KBM-7 (cell line): ENCODE measurements around the gene COA4.

Experiments
- DNase-seq: peaks from one replicate; pipeline ENCODE4 v3.0.0-alpha.2; 2015
- in situ Hi-C: fragments of 300-500 bp; cut with MboI; formaldehyde crosslinking; loops from 2 replicates; pipeline ENCODE4 v1.14.3; 2020; ENCODE audit warnings: low sequenced_read_pairs, low pct_unique_long_range_greater_than_20kb, mixed read lengths

The COA4 gene

DNA sequence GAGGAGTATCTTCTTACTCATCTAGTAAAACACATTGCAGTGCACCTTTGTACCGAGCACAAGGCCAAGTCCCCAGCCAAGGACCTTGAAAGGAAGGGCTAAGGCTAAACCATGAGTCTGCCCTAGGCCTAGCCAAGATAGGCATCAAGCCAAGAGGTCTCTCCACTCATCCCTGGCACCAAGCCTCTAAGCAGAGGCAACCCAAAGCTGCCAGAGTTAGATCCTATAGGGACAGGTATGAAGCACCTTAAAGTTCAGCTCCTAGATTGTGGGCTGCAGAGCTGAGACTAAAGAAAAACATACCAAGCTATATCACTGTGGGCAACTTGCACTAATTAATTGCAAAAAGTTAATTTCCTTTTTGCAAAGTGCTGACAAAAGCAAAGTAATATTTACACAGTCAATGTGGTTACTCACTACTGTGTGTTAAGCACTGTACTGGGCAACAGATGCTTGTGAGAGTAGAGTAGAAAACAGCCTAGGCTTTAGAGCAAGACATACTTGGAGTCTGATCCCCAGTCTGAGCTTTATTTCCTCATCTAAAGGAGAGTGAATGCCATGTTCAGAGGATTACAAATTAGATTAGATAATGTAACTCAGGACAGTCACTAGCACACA lies 7.2 kb downstream of the COA4 start:
- no peak for DNase-seq
- in situ Hi-C loops, result no loop called here

DNA sequence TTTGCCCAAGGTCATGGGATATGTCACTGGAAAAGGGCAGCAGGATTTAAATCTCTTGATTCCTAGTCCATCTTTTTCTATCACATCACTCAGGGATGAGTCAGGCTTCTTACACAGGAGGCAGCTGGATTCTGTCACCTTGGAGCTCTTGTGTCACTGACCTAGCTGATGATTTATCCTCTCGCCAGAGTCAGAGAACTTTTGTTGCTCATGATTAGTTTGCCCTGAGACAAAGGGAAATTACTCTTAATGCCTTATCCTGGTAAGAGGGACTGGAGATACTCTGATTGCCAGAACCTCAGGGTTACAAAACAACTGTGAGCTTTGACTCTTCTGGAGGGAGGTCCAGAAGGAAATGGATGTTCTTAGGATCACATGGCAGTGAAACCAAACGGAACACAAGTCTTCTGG lies 10.1 kb downstream of the COA4 start:
- no peak for DNase-seq
- in situ Hi-C loops, result no loop called here

DNA sequence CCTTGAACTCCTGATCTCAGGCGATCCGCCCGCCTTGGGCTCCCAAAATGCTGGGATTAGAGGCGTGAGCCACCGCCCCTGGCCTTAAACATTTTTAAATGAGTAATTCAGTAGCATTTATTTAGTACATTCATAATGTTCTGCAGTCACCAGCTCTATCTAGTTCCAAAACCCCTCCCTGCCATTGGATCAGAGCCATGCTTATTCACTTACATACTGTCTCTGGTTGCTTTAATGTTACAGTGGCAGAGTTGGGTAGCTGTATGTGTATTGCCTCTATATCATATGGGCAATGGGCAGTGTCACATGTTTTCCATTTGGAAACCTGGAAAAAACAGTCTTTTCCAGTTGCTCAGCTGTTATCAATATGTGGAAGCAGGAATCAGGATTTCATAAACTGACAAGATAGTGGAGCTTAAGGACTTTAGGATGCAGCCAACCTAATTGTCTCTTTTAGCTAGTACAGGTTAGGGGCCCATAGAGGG lies 10.5 kb downstream of the COA4 start:
- in situ Hi-C loops, result no loop called here
- no peak for DNase-seq

DNA sequence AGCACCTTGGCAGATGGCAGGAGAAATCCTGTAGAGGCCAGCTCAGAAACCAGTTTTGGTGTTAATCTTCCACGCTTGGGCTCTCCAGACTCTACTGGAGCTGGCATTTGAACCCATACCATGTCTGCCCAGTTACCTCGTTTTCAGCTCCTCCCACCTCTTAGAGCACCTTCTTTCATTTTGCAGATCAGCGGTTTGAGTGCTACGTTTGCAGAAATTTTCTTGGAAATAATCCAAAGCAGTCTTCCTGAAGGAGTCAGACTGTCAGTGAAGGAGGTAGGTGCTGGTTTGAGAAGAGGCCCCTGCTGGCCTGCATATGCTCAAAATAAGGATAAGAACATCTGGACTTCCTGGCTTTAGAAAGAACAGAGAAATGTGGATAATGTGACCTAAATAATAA lies 13.7 kb downstream of the COA4 start:
- in situ Hi-C loops, result no loop called here
- no peak for DNase-seq

- in situ Hi-C loops, result no loop called here
- no peak for DNase-seq
Measured at GRCh38 chr11:73860202-73860601, 16.4 kb downstream of the COA4 start.

GRCh38 chr11:73859671-73860070 lies 17.0 kb downstream of the COA4 start:
- DNase-seq, result no peak
- in situ Hi-C loops, result no loop called here

- no peak for DNase-seq
- in situ Hi-C loops, result no loop called here
Measured at GRCh38 chr11:73856031-73856567, 20.5 kb downstream of the COA4 start.

DNA sequence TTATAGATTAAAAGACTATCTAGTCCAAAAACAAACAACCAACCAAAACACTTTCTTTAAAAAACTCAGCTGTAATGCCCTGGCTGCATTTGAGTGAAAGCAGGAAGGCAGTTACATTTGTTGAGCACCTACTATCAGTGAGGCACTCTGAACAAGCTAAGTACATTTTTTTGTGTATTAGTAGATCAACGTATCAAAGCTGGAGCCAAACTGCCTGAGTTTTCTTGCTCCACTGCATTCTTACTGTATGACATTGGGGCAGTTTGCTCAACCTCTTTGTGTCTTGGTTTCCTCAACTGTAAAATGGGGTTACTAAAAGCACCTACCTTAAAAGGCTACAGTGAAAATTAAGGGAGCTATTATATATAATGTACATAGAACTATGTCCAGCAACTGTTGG lies 22.0 kb downstream of the COA4 start:
- DNase-seq, result no peak
- in situ Hi-C loops, result no loop called here

- in situ Hi-C loops, result no loop called here
- DNase-seq, result no peak
Measured at GRCh38 chr11:73852049-73852448, 24.6 kb downstream of the COA4 start.

DNA sequence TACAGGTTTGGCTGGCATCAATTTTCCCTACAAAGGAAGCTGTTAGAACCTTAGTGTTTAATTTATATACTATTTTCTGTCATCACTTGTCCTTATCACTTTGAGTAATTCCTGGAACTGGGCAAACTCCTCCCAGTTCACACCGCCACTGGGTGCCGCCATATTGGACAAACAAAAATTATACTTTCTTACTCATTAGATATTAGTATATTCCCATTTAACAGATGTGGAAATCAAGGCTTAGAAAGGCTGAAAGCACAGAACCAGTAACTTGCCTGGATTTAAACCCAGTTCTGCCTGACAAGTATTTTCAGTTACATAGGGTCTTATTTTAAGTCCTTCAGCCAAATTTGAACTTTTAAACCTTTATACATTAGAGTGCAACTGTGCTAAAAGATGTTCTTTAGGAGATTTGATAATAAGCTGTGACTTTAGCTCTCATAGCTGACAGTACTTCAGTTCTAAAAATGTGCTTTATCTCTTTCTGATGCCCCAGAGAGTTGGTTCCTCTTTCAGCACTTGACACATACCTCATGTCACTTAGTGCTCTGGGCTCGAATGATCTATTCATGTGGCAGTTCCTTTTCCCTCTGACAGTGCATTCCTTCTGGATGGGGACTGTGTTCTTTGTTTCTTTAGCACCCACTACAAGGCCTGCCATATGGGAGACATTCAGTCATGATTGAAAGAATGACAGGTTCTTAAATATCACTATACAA lies 25.4 kb downstream of the COA4 start:
- peak; percentile 67 for DNase-seq
- in situ Hi-C loops, result no loop called here

GRCh38 chr11:73839123-73839457 lies 37.6 kb downstream of the COA4 start:
- no peak for DNase-seq
- in situ Hi-C loops, result no loop called here

DNA sequence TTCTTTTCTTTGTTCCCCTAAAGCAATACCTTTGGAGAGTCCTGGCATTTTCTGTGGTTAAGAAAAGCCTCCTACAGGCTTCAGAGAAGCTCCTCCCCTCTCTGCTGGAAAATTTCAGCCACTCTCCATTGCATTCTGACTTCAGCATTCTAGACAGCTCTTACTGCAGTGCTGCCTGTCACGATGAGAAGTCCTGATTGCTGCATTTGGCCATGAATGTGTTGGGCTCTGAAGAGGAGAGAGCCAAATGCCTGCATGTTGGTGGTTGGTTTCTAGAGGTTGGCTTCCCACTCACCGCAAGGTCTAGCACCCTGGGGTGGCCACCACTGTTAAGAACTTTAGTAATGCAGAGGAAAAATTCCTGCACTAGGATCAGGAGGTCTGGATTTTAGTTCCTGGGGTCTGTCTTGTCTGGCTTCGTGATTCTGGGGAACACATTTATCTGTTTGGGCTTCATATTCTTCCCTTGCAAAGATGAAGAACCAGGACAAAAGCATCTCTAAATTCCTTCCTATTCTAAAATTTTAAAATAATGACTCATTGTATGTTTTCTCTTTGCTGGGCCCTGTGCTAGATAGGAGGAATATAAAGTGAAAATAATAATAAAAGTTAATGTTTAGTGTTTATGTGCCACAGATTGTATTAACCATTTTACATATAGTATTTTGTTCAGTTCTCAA lies 38.1 kb downstream of the COA4 start:
- in situ Hi-C loops, result no loop called here
- DNase-seq, result no peak

DNA sequence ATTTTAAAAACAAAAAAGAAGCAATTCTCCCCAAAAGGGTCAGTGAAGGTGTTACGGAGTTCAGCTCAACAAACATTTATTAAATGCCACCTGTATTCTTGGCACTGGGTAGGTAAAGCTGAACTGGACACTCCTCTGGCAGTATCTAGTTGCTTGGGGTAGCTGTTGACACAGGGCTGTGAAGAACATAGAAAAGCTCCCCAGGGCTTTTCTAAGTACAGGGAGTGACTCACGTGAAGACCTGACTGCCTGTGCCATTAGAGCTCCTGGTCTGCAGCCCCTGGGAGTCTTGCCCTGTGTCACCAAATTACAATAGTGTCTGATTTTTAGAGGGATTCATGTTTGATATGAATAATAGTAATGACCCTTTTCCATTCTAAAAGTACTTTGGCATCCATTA lies 43.6 kb downstream of the COA4 start:
- in situ Hi-C loops, result no loop called here
- no peak for DNase-seq

- in situ Hi-C loops, result no loop called here
- DNase-seq, result no peak
Measured at GRCh38 chr11:73830261-73830660, 46.4 kb downstream of the COA4 start.
